HepG2 (cell line): ENCODE measurements around the gene PGS1. TPM values are rescaled to one million over a fixed set of nuclear protein-coding genes. Genes with fewer than 3 reads are reported as not detected.

Experiments used
- EP300 ChIP-seq, 3 experiments: sonication (generic) in 1 of 3; formaldehyde crosslinking in 1 of 3; IDR thresholded peaks; 2 replicates each; pipeline versions ENCODE4 v1.5.1 to v1.6.1; 2011 to 2020; ENCODE audit warnings: low read depth in 2 of 3, low read length in 2 of 3, borderline replicate concordance in 1 of 3, improper control_type of control experiment in 1 of 3, mild to moderate bottlenecking in 1 of 3, missing genetic modification reagents in 1 of 3, moderate library complexity in 1 of 3
- FOXM1 ChIP-seq: sonication (generic); formaldehyde crosslinking; IDR thresholded peaks from 2 replicates; pipeline ENCODE4 v1.5.0; 2020; ENCODE audit warnings: missing genetic modification reagents
- GLI4 ChIP-seq: sonication (generic); formaldehyde crosslinking; IDR thresholded peaks from 2 replicates; pipeline ENCODE4 v1.5.1; 2020; ENCODE audit warnings: missing genetic modification reagents, mild to moderate bottlenecking, moderate library complexity, borderline replicate concordance
- HHEX ChIP-seq: IDR thresholded peaks from 2 replicates; pipeline ENCODE4 v1.6.1; 2016; ENCODE audit warnings: control low read depth
- HNRNPUL1 ChIP-seq: fragments of 200-400 bp; formaldehyde crosslinking; IDR thresholded peaks from 2 replicates; pipeline ENCODE4 v1.6.1; 2017; ENCODE audit warnings: low read depth, mild to moderate bottlenecking, low read length, moderate library complexity
- KDM5A ChIP-seq: fragments of 200-600 bp; sonication (generic); IDR thresholded peaks from 2 replicates; pipeline ENCODE4 v1.7.0; 2018; ENCODE audit warnings: antibody characterized with exemption, mild to moderate bottlenecking, low read length, borderline replicate concordance
- MAF1 ChIP-seq: sonication (generic); formaldehyde crosslinking; IDR thresholded peaks from 2 replicates; pipeline ENCODE4 v1.5.0; 2020; ENCODE audit warnings: missing genetic modification reagents, borderline replicate concordance
- MIER2 ChIP-seq: IDR thresholded peaks from 2 replicates; pipeline ENCODE4 v1.6.1; 2016; ENCODE audit warnings: missing biosample characterization, missing genetic modification reagents
- MTF1 ChIP-seq: sonication (generic); formaldehyde crosslinking; IDR thresholded peaks from 2 replicates; pipeline ENCODE4 v1.5.0; 2020; ENCODE audit warnings: missing genetic modification reagents
- MXD4 ChIP-seq: IDR thresholded peaks from 2 replicates; pipeline ENCODE4 v1.6.1; 2016; ENCODE audit warnings: mild to moderate bottlenecking, missing biosample characterization, missing genetic modification reagents
- MYNN ChIP-seq: sonication (generic); formaldehyde crosslinking; IDR thresholded peaks from 2 replicates; pipeline ENCODE4 v1.4.0; 2020; ENCODE audit warnings: mild to moderate bottlenecking, low read depth, missing genetic modification reagents
- NONO ChIP-seq, 2 experiments: fragments of 450-650 bp in 1 of 2; sonication (generic) in 1 of 2; formaldehyde crosslinking in 1 of 2; IDR thresholded peaks in 1 of 2; conservative IDR thresholded peaks in 1 of 2; 2 replicates each; pipeline versions ENCODE4 v1.6.1 to v1.8.0; 2017 to 2022; ENCODE audit warnings: mild to moderate bottlenecking in 1 of 2, missing genetic modification reagents in 1 of 2, moderate library complexity in 1 of 2
- POLR2G ChIP-seq: fragments of 200-400 bp; formaldehyde crosslinking; IDR thresholded peaks from 2 replicates; pipeline ENCODE4 v1.6.1; 2018; ENCODE audit warnings: mild to moderate bottlenecking, low read depth, low read length, moderate library complexity
- RFXAP ChIP-seq: sonication (generic); formaldehyde crosslinking; IDR thresholded peaks from 2 replicates; pipeline ENCODE4 v1.4.0; 2020; ENCODE audit warnings: missing genetic modification reagents, borderline replicate concordance
- RXRB ChIP-seq: IDR thresholded peaks from 2 replicates; pipeline ENCODE4 v1.6.1; 2016; ENCODE audit warnings: borderline replicate concordance, missing genetic modification reagents, missing compliant biosample characterization
- SUZ12 ChIP-seq: fragments of 150-350 bp; IDR thresholded peaks from 2 replicates; pipeline ENCODE4 v1.6.1; 2014; ENCODE audit warnings: low read depth, low read length
- U2AF2 ChIP-seq: fragments of 200-400 bp; formaldehyde crosslinking; IDR thresholded peaks from 2 replicates; pipeline ENCODE4 v1.6.1; 2017; ENCODE audit warnings: low read depth, mild to moderate bottlenecking, low read length
- ZBTB7B ChIP-seq: sonication (generic); formaldehyde crosslinking; IDR thresholded peaks from 2 replicates; pipeline ENCODE4 v1.4.0; 2020; ENCODE audit warnings: missing genetic modification reagents
- ZNF143 ChIP-seq: sonication (generic); formaldehyde crosslinking; IDR thresholded peaks from 2 replicates; pipeline ENCODE4 v1.4.0; 2020; ENCODE audit warnings: missing genetic modification reagents
- ZNF33B ChIP-seq: sonication (generic); formaldehyde crosslinking; IDR thresholded peaks from 2 replicates; pipeline ENCODE4 v1.5.1; 2020; ENCODE audit warnings: mild to moderate bottlenecking, missing genetic modification reagents
- ZNF749 ChIP-seq: sonication (generic); formaldehyde crosslinking; IDR thresholded peaks from 2 replicates; pipeline ENCODE4 v1.8.0; 2022; ENCODE audit warnings: mild to moderate bottlenecking, missing genetic modification reagents, moderate library complexity, borderline replicate concordance
- ZSCAN12 ChIP-seq: sonication (generic); formaldehyde crosslinking; IDR thresholded peaks from 2 replicates; pipeline ENCODE4 v1.9.0; 2021; ENCODE audit warnings: mild to moderate bottlenecking, missing genetic modification reagents
- polyA plus RNA-seq, 8 experiments: library from polyadenylated mRNA; depleted of rRNA in 3 of 8; stranded (reverse) in 7 of 8; unstranded in 1 of 8; fragments of >200 nt; fragmentation: Illumina TruSeq in 4 of 8; extraction: Trizol in 4 of 8; gene quantifications; 2 replicates each; pipeline versions ENCODE4 v1.2.1 to v1.2.3, GENCODE V29; 2011 to 2016; ENCODE audit warnings: low read depth in 4 of 8, missing spikeins in 1 of 8, mixed read lengths in 1 of 8; ENCODE audit not compliant: insufficient read depth in 1 of 8
- total RNA-seq, 5 experiments: library from RNA; depleted of rRNA; stranded (reverse); fragments of >200 nt; fragmentation: Illumina TruSeq; extraction: Trizol; gene quantifications; 2 replicates each; pipeline ENCODE4 v1.2.3, GENCODE V29; 2016; ENCODE audit warnings: low read depth in 1 of 5
- TF ChIP-seq, protein P1 (sequence below): fragments of 450-650 bp; IDR thresholded peaks from 2 replicates; pipeline ENCODE4 v1.6.1; 2017; ENCODE audit warnings: mild to moderate bottlenecking
- TF ChIP-seq, protein P2 (sequence below): IDR thresholded peaks from 2 replicates; pipeline ENCODE4 v1.6.1; 2016; ENCODE audit warnings: mild to moderate bottlenecking
- TF ChIP-seq, protein P3 (sequence below): sonication (generic); formaldehyde crosslinking; IDR thresholded peaks from 2 replicates; pipeline ENCODE4 v1.8.1; 2023; ENCODE audit warnings: mild to moderate bottlenecking, missing genetic modification reagents, borderline replicate concordance

Gene PGS1
- total and polyA plus RNA-seq, 2 of the 13 experiments (the other 11 are each of a cell fraction or from before 2014, with no cell fraction given) = 25.9 to 31.5 TPM

DNA sequence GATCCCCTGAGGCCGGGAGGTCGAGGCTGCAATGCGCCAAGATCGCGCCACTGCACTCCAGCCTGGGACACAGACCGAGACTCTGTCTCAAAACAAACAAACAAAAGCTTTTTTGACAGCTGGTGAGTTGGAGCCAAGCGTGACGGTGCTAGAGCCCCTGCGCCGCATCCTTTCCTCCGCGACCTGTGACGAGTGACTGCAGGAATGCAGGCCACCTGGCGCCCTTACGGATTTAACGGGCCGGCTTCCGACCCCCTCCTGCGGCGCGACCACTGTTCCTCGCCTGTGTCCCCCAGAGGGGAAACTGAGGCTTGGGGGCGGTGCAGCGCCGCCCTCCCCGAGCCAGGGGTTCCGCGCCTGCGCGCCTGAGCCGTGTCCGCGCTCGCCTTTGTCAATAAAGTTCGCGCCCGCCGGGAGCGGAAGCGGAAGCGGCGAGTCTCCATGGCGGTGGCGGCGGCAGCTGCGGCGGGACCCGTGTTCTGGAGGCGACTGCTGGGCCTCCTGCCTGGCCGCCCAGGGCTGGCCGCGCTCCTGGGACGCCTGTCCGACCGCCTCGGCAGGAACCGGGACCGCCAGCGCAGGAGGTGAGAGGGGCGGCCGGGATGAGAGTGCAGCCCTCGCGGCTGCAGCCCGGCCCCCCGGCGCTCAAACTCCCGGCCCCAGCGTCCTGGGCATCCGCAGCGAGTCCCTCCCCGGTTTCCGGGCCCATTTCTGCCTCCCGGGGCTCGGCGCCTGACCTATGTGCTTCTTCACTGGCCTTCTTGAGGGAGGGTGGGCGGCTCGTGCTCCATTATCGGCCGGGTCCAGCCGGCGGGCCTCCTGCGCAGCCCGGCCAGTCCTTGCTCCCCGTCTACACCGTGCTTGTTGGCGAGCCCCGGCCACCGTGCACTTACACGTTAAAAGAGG is at the start of gene PGS1 (continued):
- TF ChIP-seq, protein P1, sequence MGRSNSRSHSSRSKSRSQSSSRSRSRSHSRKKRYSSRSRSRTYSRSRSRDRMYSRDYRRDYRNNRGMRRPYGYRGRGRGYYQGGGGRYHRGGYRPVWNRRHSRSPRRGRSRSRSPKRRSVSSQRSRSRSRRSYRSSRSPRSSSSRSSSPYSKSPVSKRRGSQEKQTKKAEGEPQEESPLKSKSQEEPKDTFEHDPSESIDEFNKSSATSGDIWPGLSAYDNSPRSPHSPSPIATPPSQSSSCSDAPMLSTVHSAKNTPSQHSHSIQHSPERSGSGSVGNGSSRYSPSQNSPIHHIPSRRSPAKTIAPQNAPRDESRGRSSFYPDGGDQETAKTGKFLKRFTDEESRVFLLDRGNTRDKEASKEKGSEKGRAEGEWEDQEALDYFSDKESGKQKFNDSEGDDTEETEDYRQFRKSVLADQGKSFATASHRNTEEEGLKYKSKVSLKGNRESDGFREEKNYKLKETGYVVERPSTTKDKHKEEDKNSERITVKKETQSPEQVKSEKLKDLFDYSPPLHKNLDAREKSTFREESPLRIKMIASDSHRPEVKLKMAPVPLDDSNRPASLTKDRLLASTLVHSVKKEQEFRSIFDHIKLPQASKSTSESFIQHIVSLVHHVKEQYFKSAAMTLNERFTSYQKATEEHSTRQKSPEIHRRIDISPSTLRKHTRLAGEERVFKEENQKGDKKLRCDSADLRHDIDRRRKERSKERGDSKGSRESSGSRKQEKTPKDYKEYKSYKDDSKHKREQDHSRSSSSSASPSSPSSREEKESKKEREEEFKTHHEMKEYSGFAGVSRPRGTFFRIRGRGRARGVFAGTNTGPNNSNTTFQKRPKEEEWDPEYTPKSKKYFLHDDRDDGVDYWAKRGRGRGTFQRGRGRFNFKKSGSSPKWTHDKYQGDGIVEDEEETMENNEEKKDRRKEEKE = no peak
- TF ChIP-seq NONO (IDR thresholded peaks at IDR 0.05) = no peak
- TF ChIP-seq NONO (CRISPR knock-in tag; conservative IDR thresholded peaks at IDR 0.05) = peak; percentile 97
- TF ChIP-seq, protein P2, sequence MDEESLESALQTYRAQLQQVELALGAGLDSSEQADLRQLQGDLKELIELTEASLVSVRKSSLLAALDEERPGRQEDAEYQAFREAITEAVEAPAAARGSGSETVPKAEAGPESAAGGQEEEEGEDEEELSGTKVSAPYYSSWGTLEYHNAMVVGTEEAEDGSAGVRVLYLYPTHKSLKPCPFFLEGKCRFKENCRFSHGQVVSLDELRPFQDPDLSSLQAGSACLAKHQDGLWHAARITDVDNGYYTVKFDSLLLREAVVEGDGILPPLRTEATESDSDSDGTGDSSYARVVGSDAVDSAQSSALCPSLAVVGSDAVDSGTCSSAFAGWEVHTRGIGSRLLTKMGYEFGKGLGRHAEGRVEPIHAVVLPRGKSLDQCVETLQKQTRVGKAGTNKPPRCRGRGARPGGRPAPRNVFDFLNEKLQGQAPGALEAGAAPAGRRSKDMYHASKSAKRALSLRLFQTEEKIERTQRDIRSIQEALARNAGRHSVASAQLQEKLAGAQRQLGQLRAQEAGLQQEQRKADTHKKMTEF (CRISPR knock-in tag) = peak; percentile 98
- no peak for TF ChIP-seq FOXM1
- peak; percentile 55; the same call in 1 of the 2 replicates for TF ChIP-seq RXRB (CRISPR knock-in tag)
- TF ChIP-seq POLR2G = peak; percentile 92
- TF ChIP-seq ZNF143 (CRISPR knock-in tag) = peak; percentile 72
- TF ChIP-seq, protein P3, sequence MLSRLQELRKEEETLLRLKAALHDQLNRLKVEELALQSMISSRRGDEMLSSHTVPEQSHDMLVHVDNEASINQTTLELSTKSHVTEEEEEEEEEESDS (CRISPR knock-in tag) = no peak
- TF ChIP-seq KDM5A = peak; percentile 95
- no peak for TF ChIP-seq U2AF2
- TF ChIP-seq RFXAP = peak; percentile 69; the same call in 1 of the 2 replicates
- TF ChIP-seq HNRNPUL1 = peak; percentile 47; the same call in 1 of the 2 replicates
- TF ChIP-seq MYNN (CRISPR knock-in tag) = no peak; the same call in 1 of the 2 replicates
- TF ChIP-seq ZSCAN12 = peak; percentile 28; the same call in 1 of the 2 replicates
- peak; percentile 97 for TF ChIP-seq ZNF33B (CRISPR knock-in tag)
- TF ChIP-seq SUZ12 = no peak
- TF ChIP-seq MXD4 = peak; percentile 92
- TF ChIP-seq MAF1 = no peak; the same call in 1 of the 2 replicates
- peak; percentile 95 for TF ChIP-seq GLI4 (CRISPR knock-in tag)
- TF ChIP-seq MIER2 (CRISPR knock-in tag) = 0 out of 2 replicates have a peak, but pooled peaks have one; percentile 58
- peak; percentile 15 to 72; a peak in 2 of 4 replicates for TF ChIP-seq EP300 (IDR thresholded peaks at IDR 0.05; ENCODE audit: low read depth in 2 of 2, low read length in 2 of 2)
- peak; percentile 52; the same call in 1 of the 2 replicates for TF ChIP-seq EP300 (CRISPR knock-in tag; IDR thresholded peaks at IDR 0.05; ENCODE audit: borderline replicate concordance)
- peak; percentile 54 for TF ChIP-seq ZBTB7B (CRISPR knock-in tag)
- TF ChIP-seq HHEX (CRISPR knock-in tag) = no peak
- TF ChIP-seq ZNF749 (CRISPR knock-in tag) = peak; percentile 97
- TF ChIP-seq MTF1 (CRISPR knock-in tag) = no peak
